Measurements from ENCODE around the gene OR52D1.

OR52D1 gene

DNA sequence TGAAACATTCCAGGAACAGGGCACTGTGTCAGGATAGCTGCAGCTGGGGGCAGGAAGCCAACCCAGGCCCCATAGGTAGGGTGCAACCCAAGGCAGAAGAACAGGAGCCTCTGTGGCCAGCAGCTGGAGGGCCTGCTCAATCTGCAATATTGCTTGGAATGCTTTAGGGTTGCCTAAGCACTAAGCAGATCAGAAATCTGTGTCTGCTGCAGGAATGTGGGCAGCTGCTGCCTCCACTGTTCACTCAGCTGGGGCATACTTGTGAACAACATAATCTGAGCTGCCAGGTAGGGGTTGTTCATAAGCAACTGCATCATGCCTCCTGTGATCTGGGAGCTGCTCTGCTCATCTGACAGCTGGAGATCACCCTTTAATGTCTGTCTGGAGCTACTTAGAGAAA, 26.4 kb downstream of the OR52D1 start:
- no peak for ATAC-seq

GRCh38 chr11:5516599-5516998, 28.1 kb downstream of the OR52D1 start, which contains the start of gene UBQLNL:
Gene UBQLNL (minus strand): TSS chr11:5516699. CDS start chr11:5516441, 258 bp downstream.
- ATAC-seq (no peak), DNase-seq (no peak)

More for the DNA sequence above, 26.4 kb downstream of the OR52D1 start:
- no peak for DNase-seq

- ATAC-seq: no peak
- no peak for DNase-seq
These were observed 33.1 kb downstream of the OR52D1 start for GRCh38 chr11:5521540-5521939.

DNA sequence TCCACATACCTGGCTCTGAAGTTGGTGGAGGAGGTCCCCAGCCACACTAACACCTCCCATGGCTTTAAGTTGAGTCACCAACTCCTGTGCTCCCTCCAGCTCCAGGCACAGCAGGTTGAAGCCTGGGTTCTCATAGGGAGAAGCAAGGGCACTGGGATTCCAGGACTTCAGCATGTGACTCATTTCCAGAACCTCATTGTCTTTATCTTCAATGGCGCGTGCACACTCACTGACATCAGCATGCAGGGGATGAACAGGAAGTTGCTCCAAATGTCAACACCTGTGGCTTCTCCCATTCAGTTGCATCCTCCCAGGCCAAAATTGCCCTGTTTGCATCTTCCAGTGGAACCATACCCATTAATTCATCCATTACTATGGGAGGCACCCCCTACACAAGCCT, 33.8 kb downstream of the OR52D1 start:
- no peak for DNase-seq

DNA sequence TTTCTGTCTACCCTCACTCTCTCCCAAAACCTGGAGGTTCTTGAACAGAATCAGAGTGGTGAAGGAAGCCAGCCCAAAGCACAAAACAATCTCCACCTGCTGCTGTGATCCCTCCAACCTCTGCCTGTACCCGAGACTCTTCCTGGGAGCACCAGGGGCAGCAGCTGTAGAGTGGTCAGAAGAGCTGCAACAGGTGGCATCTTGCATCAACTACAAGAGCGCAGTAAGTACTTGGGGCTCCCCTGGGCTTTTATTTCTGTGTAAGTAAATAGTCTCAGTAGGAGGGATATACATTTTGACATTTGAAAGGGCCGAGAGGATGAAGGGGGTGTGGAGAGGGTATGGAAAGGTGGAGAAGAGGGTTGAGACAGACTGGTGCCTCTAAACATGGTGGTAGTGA, 36.3 kb downstream of the OR52D1 start:
- DNase-seq: no peak

More for the DNA sequence above, 33.8 kb downstream of the OR52D1 start:
- no peak for ATAC-seq

DNA sequence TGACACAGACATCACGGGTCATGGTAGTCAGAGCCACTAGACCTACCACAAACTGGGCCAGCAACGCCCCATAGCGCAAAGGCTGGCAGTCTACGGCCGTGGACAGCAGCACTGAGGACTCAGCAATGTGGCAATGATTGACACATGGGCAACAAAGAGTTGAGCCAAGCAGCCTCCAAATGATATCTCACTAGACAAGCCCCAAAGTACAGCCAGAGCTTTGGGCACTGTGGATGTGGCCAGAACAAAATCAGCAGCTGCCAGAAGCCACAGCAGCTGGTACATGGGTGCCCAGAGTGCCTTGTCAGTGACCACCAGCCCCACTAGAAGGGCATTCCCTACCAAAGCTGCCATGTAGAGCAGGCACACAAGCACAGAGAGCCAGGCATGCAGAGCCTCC, 39.2 kb downstream of the OR52D1 start:
- no peak for DNase-seq
- ATAC-seq: no peak

More for the DNA sequence above, 36.3 kb downstream of the OR52D1 start:
- ATAC-seq: no peak

DNA sequence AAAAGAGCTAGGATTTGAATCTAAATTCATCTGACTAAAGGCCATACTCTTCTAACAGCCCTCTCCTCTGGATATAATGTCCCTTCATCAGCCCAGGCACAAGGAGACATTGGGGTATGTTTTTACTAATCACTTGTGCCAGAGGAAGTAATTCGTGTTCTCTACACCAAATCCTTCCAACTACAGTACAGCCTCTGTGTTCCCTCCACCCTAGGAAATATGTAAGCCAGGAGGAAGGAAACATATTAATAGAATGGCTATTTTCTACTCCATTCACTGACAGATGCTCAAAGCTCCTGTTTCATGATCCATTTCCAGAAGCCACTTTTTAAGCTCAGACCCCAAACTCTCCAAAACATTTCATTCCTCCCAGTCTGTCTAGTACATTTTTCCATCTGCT, 40.0 kb downstream of the OR52D1 start:
- no peak for DNase-seq

DNA sequence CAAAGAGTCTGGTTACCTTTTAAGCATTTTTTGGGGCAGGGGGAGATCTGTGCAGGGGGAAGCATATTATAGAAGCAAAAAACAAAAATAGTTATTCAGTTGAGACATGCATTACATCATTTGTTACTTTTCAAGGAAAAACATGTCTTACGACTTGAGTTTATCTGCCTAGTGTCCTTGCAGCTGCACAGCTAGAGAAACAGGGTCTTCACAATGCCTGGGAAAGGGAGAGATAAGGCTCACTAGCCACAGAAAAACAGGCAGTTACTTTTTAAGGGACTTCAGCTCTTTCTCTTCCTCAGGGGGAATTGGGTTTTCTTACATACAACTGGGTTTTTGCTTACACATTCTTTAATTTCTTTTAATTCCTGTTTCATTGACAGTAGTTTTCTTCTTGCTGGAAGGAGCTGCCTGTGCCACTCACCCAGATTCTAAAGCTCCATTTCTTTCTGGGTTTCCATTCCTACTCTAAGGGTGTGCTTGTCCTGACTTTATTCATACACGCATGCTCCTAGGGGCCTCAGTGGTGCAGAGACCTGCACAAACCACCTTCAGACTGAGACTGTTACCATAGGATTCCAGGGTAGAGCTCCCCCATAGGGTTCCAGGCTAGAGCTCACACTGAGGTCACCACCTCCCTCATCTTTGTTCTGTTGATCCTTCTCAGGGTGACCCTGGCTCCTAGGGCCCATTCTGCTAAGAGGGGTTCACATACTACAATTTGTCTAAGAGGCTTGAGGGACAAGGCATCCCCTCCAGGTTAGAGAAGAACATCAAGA, 42.8 kb downstream of the OR52D1 start:
- ATAC-seq: peak; percentile 19

More for the DNA sequence above, 40.0 kb downstream of the OR52D1 start:
- no peak for ATAC-seq

GRCh38 chr11:5534046-5534445, 45.6 kb downstream of the OR52D1 start:
- no peak for ATAC-seq
- no peak for DNase-seq

More for the DNA sequence above, 42.8 kb downstream of the OR52D1 start:
- DNase-seq: no peak

GRCh38 chr11:5536482-5536881, 48.0 kb downstream of the OR52D1 start:
- ATAC-seq: no peak
- no peak for DNase-seq
